ENCODE measurements around the gene MINK1. TPM values are rescaled to one million over a fixed set of nuclear protein-coding genes. Genes with fewer than 3 reads are reported as not detected.
"Not testable (repeated sequence)": the region's sequence is repeated elsewhere in the genome, so short reads cannot be mapped to it uniquely, and the experiment has no call there.

MINK1 gene
- polyA plus RNA-seq, 3 donors = 25.8 to 52.9 (median 30.0) TPM

GRCh38 chr17:4859816-4860625, 26.9 kb downstream of the MINK1 start:
- H3K27ac ChIP-seq (ENCODE audit: low read depth, low read length) = no peak overlapping the region
- WGBS, 3 donors = 69 to 86% (median 81%) methylated on average over 32 of the region's 32 CpGs

DNA sequence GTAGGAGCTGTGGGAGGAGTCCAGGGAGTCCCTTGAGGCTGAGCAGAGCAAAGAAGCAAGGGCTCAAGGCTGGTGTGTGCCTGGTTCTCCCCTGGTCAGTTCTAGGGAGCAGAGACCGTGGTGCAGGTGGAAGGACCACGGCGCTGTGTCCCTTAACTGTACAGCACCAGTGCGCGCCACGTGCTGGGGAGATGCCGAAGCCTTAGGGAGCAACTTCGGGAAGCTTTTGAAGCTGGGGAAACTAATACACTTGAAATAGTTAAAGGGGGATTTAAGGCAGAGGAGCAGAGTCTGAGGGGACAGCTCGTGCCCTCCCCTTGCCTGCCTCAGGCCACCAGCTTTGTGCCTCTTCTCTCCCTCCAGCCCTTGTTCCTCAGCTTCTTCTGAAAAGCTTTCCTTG, 27.5 kb downstream of the MINK1 start:
- no peak overlapping the region for H3K27ac ChIP-seq (ENCODE audit: low read depth, low read length)
- 92 to 93% (median 93%) methylated on average over 9 of the region's 9 CpGs for WGBS, 3 donors

DNA sequence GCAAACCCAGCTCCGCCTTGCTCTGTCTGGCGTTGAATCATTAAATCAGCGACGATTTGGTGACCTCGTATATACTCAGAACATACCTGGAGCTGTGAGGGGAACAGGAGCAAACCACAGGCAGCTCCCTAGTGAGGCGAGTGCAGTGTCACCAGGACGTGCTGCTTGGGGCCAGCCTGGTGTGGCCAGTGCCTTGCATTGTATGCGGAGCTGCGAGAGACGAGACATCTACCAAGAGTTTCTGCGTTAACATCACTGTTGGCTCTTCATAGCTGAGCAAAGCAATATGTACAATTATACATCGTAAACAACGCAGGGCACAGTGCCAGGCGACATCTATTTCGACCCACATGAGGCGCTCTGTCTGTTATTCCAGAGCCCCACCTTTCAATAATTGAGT, 27.9 kb downstream of the MINK1 start:
- whole genome bisulfite sequencing, 3 donors = 92 to 93% (median 92%) methylated on average over 16 of the region's 16 CpGs
- no peak overlapping the region for H3K27ac ChIP-seq (ENCODE audit: low read depth, low read length)

GRCh38 chr17:4862720-4863119, 29.6 kb downstream of the MINK1 start:
- 88 to 96% (median 92%) methylated on average over 4 of the region's 4 CpGs for WGBS, 3 donors
- H3K27ac ChIP-seq (ENCODE audit: low read depth, low read length) = no peak overlapping the region

- 70 to 90% (median 86%) methylated on average over 1 of the region's 1 CpG for WGBS, 3 donors
- H3K27ac ChIP-seq (ENCODE audit: low read depth, low read length) = no peak overlapping the region
Measured at GRCh38 chr17:4863321-4863720, 30.2 kb downstream of the MINK1 start.

DNA sequence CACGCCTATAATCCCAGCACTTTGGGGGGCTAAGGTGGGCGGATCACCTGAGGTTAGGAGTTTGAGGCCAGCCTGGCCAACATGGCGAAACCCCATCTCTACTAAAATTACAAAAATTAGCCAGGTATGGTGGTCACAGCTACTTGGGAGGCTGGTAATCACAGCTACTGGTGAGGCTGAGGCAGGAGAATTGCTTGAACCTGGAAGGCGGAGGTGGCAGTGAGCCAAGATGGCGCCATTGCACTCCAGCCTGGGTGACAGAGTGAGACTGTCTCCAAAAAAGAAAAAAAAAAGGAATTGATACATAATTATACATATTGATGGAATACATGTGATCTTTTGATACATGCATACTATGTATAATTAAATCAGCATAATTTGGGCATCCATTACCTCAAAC, 34.4 kb downstream of the MINK1 start:
- not testable (repeated sequence) for H3K27ac ChIP-seq (ENCODE audit: low read depth, low read length)
- WGBS, 3 donors = 88 to 91% (median 91%) methylated on average over 5 of the region's 5 CpGs

DNA sequence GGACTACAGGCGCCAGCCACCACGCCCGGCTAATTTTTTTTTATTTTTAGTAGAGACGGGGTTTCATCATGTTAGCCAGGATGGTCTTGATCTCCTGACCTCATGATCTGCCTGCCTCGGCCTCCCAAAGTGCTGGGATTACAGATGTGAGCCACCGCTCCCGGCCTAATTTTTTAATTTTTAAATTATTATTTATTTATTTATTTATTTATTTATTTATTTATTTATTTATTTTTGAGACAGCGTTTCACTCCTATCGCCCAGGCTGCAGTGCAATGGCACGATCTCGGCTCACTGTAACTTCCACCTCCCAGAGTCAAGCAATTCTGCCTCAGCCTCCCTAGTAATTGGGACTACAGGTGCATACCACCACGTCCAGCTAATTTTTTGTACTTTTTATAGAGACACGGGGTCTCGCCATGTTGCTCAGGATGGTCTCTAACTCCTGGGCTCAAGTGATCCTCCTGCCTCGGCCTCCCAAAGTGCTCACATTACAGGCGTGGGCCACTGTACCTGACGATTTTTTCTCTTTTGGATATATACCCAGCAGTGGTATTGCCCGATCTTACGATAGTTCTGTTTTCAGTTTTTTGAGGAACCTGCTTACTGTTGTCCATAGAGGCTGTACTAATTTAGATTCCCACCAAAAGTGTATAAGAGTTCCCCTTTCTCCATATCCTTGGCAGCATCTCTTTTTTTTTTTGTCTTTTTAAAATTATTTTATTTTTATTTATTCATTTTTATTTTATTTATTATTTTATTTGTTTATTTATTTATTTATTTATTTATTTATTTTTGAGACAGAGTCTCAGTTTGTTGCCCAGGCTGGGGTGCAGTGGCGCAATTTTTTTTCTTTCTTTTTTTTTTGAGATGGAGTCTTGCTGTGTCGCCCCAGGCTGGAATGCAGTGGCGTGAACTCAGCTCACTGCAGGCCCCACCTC, 36.2 kb downstream of the MINK1 start:
- H3K27ac ChIP-seq (ENCODE audit: low read depth, low read length) = not testable (repeated sequence)
- 92 to 96% (median 95%) methylated on average over 22 of the region's 22 CpGs for WGBS, 3 donors

DNA sequence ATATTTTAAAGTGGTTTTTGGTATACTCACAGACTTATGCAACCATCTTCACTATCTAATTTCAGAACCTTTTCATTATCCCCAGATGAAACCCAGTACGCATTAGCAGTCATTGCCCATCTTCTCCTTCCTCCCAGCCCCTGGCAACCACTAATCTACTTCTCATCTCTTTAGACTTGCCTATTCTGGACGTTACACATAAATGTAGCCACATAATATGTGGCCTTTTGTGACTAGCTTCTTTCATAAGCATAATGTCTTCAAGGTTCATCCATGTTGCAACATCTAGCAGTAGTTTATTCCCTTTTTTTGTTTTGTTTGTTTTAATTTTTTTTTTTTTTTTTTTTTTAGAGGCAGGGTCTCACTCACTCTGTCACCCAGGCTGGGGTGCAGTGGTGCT, 37.7 kb downstream of the MINK1 start:
- H3K27ac ChIP-seq (ENCODE audit: low read depth, low read length) = no peak overlapping the region
- 70 to 89% (median 79%) methylated on average over 2 of the region's 2 CpGs for whole genome bisulfite sequencing, 3 donors

DNA sequence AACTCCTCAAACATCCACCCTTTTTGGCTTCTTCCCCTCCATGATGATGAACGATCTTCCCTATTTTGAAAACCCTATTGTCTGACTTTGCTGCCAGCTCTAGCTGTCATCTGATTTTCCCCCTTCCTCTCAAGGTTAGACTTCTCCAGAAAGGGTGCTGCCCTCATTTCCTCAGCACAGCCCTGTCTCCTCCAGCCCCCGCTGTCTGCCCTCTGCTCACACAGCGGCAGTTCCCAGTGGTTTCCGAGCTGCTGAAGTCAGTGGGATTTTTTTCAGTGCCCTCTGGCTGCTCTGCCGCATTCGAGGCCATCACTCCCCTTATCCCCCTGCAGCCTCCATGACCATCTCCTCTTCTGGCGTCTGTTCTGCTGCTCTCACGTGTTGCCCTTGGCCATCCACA, 39.6 kb downstream of the MINK1 start:
- 33 to 67% (median 45%) methylated on average over 8 of the region's 8 CpGs for WGBS, 3 donors

GRCh38 chr17:4877089-4877488, 43.9 kb downstream of the MINK1 start:
- no peak overlapping the region for H3K27ac ChIP-seq (ENCODE audit: low read depth, low read length)
- WGBS, 3 donors = 57 to 88% (median 79%) methylated on average over 5 of the region's 5 CpGs

More for the DNA sequence above, 39.6 kb downstream of the MINK1 start:
- H3K27ac ChIP-seq (ENCODE audit: low read depth, low read length) = no peak overlapping the region

GRCh38 chr17:4879601-4880000, 46.5 kb downstream of the MINK1 start:
- no peak overlapping the region for H3K27ac ChIP-seq (ENCODE audit: low read depth, low read length)
- WGBS, 3 donors = 53 to 86% (median 58%) methylated on average over 4 of the region's 4 CpGs

GRCh38 chr17:4880857-4881256, 47.7 kb downstream of the MINK1 start:
- no peak overlapping the region for H3K27ac ChIP-seq (ENCODE audit: low read depth, low read length)
- 74 to 83% (median 82%) methylated on average over 14 to 15 of the region's 15 CpGs for WGBS, 3 donors

- WGBS, 3 donors = 24 to 39% (median 35%) methylated on average over 9 of the region's 9 CpGs
- no peak overlapping the region for H3K27ac ChIP-seq (ENCODE audit: low read depth, low read length)
Measured at GRCh38 chr17:4881761-4882555, 48.8 kb downstream of the MINK1 start.

GRCh38 chr17:4884489-4884888, 51.3 kb downstream of the MINK1 start:
- 93 to 94% (median 94%) methylated on average over 4 of the region's 4 CpGs for WGBS, 3 donors

DNA sequence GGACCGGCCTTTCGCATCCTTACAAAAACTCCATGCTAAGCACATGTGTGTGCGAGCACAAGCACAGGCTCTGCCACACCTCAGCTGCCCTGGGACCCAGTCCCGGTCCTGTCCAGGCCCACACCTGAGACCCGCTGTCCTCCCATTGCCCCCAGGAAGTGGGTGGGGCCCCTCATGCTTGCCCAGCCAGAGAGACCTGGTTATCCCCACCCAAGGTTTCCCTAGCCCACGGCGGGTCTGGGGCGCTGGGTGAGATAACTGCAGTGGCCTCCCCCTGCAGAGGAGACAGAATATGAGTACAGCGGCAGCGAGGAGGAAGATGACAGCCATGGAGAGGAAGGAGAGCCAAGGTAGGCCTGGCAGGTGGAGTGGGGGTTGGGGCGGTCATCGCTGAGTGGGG, 53.7 kb downstream of the MINK1 start:
- WGBS, 3 donors = 93 to 94% (median 94%) methylated on average over 12 of the region's 12 CpGs
- H3K27ac ChIP-seq (ENCODE audit: low read depth, low read length) = no peak overlapping the region

More at GRCh38 chr17:4884489-4884888, 51.3 kb downstream of the MINK1 start:
- no peak overlapping the region for H3K27ac ChIP-seq (ENCODE audit: low read depth, low read length)

- H3K27ac ChIP-seq (ENCODE audit: low read depth, low read length) = no peak overlapping the region
- WGBS, 3 donors = 92 to 94% (median 93%) methylated on average over 17 to 18 of the region's 18 CpGs
Measured at GRCh38 chr17:4887581-4887980, 54.4 kb downstream of the MINK1 start.

GRCh38 chr17:4891411-4892410, 58.6 kb downstream of the MINK1 start:
- 90 to 93% (median 93%) methylated on average over 42 of the region's 42 CpGs for WGBS, 3 donors
- H3K27ac ChIP-seq (ENCODE audit: low read depth, low read length) = no peak overlapping the region
